GM12892 (cell line): Measurements from ENCODE around the gene DHPS.
A peak's percentile ranks its signal among the peaks of the same experiment; 100 is the strongest.
"Not testable (repeated sequence)": the region's sequence is repeated elsewhere in the genome, so short reads cannot be mapped to it uniquely, and the experiment has no call there.

Experiments
- POLR2A ChIP-seq: IDR thresholded peaks from 2 replicates; pipeline ENCODE4 v1.6.1; 2011; ENCODE audit warnings: low read depth, low read length, control low read depth
- POLR2AphosphoS5 ChIP-seq: IDR thresholded peaks from 2 replicates; pipeline ENCODE4 v1.6.1; 2011; ENCODE audit warnings: low read depth, low read length, control low read depth

GRCh38 chr19:12697425-12697824, 15.7 kb upstream of the DHPS start:
- not testable (repeated sequence) for TF ChIP-seq POLR2A
- TF ChIP-seq POLR2AphosphoS5, result 0 out of 2 replicates have a peak, but pooled peaks have one; percentile 11
